Activated T-helper 2 cell treated with anti-CD3 and anti-CD28 coated beads, Interferon-gamma antibody, Interleukin-2, Interleukin-4, amounts not matched to agents 10 μg/mL and 5 μg/mL and 100 μg/mL, durations not matched to agents 14 hours and 24 hours and 36 hours (primary cell): Measurements from ENCODE around the gene ICAM4. TPM values are rescaled to one million over a fixed set of nuclear protein-coding genes. Genes with fewer than 3 reads are reported as not detected.
"Not testable (repeated sequence)": the region's sequence is repeated elsewhere in the genome, so short reads cannot be mapped to it uniquely, and the experiment has no call there.

Source experiments
- DNase-seq: peaks from one replicate; pipeline ENCODE4 v3.0.0; 2021; ENCODE audit warnings: low spot score
- H3K27ac Mint-ChIP-seq: one replicate; pipeline ENCODE4 v1.8.0; 2021; ENCODE audit warnings: mixed read lengths
- H3K27me3 Mint-ChIP-seq: one replicate; pipeline ENCODE4 v1.8.0; 2021; ENCODE audit warnings: low read depth, mixed read lengths
- H3K36me3 Mint-ChIP-seq: one replicate; pipeline ENCODE4 v1.8.0; 2021; ENCODE audit warnings: low read depth, mixed read lengths
- H3K4me1 Mint-ChIP-seq: one replicate; pipeline ENCODE4 v1.8.0; 2021; ENCODE audit warnings: low read depth, mixed read lengths
- H3K4me3 Mint-ChIP-seq: one replicate; pipeline ENCODE4 v1.8.0; 2021; ENCODE audit warnings: low read depth, mild to moderate bottlenecking, moderate library complexity, mixed read lengths
- H3K9me3 Mint-ChIP-seq: one replicate; pipeline ENCODE4 v1.8.0; 2021; ENCODE audit warnings: mixed read lengths
- intact Hi-C: fragments of 100-400 bp; cut with micrococcal nuclease; formaldehyde crosslinking; loops from one replicate; pipeline ENCODE4 v1.15.1; 2023
- total RNA-seq: library from RNA; stranded (reverse); gene quantifications from 2 replicates; pipeline ENCODE4 v1.2.3, GENCODE V29; 2022

The ICAM4 gene, protein sequence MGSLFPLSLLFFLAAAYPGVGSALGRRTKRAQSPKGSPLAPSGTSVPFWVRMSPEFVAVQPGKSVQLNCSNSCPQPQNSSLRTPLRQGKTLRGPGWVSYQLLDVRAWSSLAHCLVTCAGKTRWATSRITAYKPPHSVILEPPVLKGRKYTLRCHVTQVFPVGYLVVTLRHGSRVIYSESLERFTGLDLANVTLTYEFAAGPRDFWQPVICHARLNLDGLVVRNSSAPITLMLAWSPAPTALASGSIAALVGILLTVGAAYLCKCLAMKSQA
- total RNA-seq, result 1.4 and 1.6 TPM in 2 replicates

GRCh38 chr19:10286803-10287737, at the start of gene ICAM4:
TSS of gene ICAM4 (plus strand) at chr19:10286955. CDS start at chr19:10287013, 58 bp downstream.
- Mint-ChIP-seq H3K4me3 (peak within 1 kb of the TSS; percentile 56), H3K27ac (peak within 1 kb of the TSS; percentile 7), H3K9me3 (no peaks in the 10 kb centered on the region), H3K4me1 (peaks cover 59% of the 10 kb centered on the region), H3K27me3 (peaks cover 26% of the 10 kb centered on the region), H3K36me3 (peaks cover 39% of the 10 kb centered on the region)
- DNase-seq, result peak; percentile 56
- intact Hi-C loops, result loop anchor here (1.0 to 5.0 kb wide), 4 partner anchors 8 to 230 kb away; partner anchors contain the start of genes ICAM1, RAVER1 and S1PR5

GRCh38 chr19:10237702-10238101, 49.1 kb upstream of the ICAM4 start:
- Mint-ChIP-seq H3K27ac (no peak overlapping the region), H3K4me3 (no peak overlapping the region), H3K9me3 (no peaks in the 10 kb centered on the region), H3K4me1 (peaks cover 13% of the 10 kb centered on the region), H3K27me3 (no peaks in the 10 kb centered on the region), H3K36me3 (no peaks in the 10 kb centered on the region)
- intact Hi-C loops, result no loop called here
- no peak for DNase-seq

DNA sequence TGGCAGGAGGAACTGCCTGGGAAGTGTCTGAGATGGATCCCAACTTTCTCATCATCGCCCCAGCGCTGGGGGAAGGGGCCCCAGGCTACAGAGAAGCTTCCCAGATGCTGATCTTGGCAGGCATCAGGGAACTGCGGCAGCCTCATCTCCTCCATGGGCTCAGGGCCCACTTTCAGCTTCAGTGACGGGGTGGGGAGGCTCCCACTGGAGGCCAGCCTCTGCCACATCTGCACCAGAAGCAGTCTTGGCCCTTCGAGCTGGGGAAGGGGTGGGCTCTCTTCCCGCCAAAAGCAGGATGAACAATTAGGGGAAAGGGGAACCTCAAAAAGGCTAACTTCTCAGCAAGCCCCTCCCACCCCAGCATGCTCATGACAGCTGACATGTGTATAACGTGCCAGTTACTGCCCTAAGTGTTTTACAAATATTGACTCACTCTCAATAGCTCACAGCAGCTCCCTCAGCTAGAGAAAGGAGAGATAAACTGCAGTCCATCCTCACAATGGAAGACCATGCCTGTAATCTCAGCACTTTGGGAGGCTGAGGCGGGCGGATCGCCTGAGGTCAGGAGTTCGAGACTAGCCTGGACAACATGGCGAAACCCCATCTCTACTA, 48.5 kb upstream of the ICAM4 start:
- no peaks in the 10 kb centered on the region for H3K27me3 Mint-ChIP-seq
- H3K4me1 Mint-ChIP-seq, result peaks cover 13% of the 10 kb centered on the region
- no peak overlapping the region for H3K27ac Mint-ChIP-seq
- intact Hi-C loops, result no loop called here
- H3K4me3 Mint-ChIP-seq, result no peak overlapping the region
- DNase-seq, result no peak
- no peaks in the 10 kb centered on the region for H3K9me3 Mint-ChIP-seq
- H3K36me3 Mint-ChIP-seq, result no peaks in the 10 kb centered on the region

- H3K4me1 Mint-ChIP-seq, intact Hi-C loops, H3K4me3 Mint-ChIP-seq, H3K9me3 Mint-ChIP-seq, H3K27ac Mint-ChIP-seq, H3K27me3 Mint-ChIP-seq, DNase-seq, H3K36me3 Mint-ChIP-seq: not testable (repeated sequence)
Measured at GRCh38 chr19:10241826-10242449, 44.8 kb upstream of the ICAM4 start.

DNA sequence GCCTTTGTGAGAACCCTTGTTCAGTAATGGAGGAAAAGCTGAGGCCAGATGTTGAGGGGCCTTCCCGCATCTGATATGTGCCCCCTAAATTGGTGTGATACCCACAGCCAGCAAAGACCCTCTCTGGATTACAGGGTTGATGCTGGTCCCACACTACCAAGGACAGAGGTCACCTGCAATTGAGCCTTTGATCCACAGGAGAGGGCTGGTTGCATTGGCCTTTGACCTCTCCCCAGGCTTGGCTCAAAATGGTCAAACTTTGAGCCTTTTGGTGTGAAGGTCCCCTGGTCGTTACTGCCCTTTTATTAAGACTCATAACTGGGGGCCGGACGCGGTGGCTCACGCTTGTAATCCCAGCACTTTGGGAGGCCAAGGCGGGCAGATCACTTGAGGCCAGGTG, 43.1 kb upstream of the ICAM4 start:
- intact Hi-C loops, result no loop called here
- no peaks in the 10 kb centered on the region for H3K36me3 Mint-ChIP-seq
- H3K9me3 Mint-ChIP-seq, result no peaks in the 10 kb centered on the region
- H3K27me3 Mint-ChIP-seq, result no peaks in the 10 kb centered on the region
- no peaks in the 10 kb centered on the region for H3K4me1 Mint-ChIP-seq
- DNase-seq, result no peak
- H3K27ac Mint-ChIP-seq, result no peak overlapping the region
- H3K4me3 Mint-ChIP-seq, result no peak overlapping the region

- no peak for DNase-seq
- H3K4me3 Mint-ChIP-seq, result no peak overlapping the region
- no peaks in the 10 kb centered on the region for H3K9me3 Mint-ChIP-seq
- no peaks in the 10 kb centered on the region for H3K36me3 Mint-ChIP-seq
- H3K4me1 Mint-ChIP-seq, result no peaks in the 10 kb centered on the region
- H3K27me3 Mint-ChIP-seq, result no peaks in the 10 kb centered on the region
- intact Hi-C loops, result no loop called here
- H3K27ac Mint-ChIP-seq, result no peak overlapping the region
Measured at GRCh38 chr19:10245189-10245939, 41.4 kb upstream of the ICAM4 start.

DNA sequence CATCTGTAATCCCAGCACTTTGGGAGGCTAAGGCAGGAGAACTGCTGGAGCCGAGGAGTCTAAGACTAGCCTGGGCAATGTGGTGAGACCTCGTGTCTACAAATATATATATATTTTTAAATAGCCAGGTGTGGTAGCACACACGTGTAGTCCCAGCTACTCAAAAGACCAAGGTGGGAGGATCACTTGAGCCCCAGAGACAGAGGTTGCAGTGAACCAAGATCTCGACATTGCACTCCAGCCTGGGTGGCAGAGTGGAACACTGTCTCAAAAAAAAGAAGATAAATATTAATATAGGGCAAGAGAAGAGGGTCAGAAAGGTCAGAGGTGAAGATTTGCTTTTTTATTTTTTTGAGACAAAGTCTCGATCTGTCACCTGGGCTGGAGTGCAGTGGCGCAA, 40.2 kb upstream of the ICAM4 start:
- Mint-ChIP-seq H3K9me3 (no peaks in the 10 kb centered on the region), H3K36me3 (no peaks in the 10 kb centered on the region), H3K4me1 (peaks cover 2% of the 10 kb centered on the region), H3K27me3 (no peaks in the 10 kb centered on the region), H3K27ac (no peak overlapping the region), H3K4me3 (no peak overlapping the region)
- no peak for DNase-seq
- intact Hi-C loops, result no loop called here

DNA sequence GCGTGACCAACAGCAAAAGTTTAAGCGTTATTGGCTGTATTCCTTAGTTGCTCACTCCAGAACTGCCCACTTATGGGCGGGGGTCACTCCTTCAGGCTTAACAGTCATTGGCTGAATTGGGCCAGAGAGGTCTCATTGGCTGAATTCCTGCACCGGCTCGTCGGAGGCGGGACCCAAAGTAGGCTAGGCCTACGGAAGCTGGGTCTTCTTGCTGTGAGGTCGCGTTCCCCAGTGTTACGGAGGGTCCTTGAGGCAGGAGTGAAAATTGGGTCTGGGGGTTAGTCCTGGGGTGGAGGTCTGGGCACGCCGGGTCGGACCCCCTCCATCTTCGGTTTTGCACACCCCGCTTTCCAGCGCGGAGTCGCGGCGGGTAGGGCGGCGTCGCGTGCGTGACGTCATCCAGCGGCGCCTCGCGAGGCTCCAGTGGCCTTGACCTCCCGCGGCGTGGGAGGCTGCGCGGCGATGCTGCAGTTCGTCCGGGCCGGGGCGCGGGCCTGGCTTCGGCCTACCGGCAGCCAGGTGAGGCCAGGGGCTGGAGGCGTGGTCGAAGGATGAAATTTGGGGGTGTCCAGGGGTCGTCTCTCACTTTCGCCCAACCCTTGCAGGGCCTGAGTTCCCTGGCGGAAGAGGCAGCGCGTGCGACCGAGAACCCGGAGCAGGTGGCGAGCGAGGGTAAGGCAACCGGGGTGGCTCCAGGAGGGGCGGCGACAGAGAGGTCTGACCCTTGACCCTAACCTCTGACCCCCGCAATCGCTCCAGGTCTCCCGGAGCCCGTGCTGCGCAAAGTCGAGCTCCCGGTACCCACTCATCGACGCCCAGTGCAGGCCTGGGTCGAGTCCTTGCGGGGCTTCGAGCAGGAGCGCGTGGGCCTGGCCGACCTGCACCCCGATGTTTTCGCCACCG, 34.7 kb upstream of the ICAM4 start, which contains the start of gene MRPL4:
TSS of gene MRPL4 (plus strand) at position 423 of the 903 bp plus-strand sequence. CDS start at position 463, 40 bp downstream.
- Mint-ChIP-seq H3K9me3 (no peaks in the 10 kb centered on the region), H3K4me3 (peak within 1 kb of the TSS; percentile 95)
- intact Hi-C loops, result loop anchor here (1.0 to 5.0 kb wide), 2 partner anchors 145 to 321 kb away; partner anchors contain the start of gene PPAN

GRCh38 chr19:10252707-10253106, 34.0 kb upstream of the ICAM4 start:
- intact Hi-C loops, result loop anchor here (5.0 kb wide), 1 partner anchor 145 kb away; the partner anchor contains the start of gene PPAN
- H3K27ac Mint-ChIP-seq, result peak overlapping the region; percentile 94
- H3K27me3 Mint-ChIP-seq, result no peaks in the 10 kb centered on the region
- no peak for DNase-seq
- peak overlapping the region; percentile 95 for H3K4me3 Mint-ChIP-seq
- H3K36me3 Mint-ChIP-seq, result peaks cover 41% of the 10 kb centered on the region
- H3K9me3 Mint-ChIP-seq, result no peaks in the 10 kb centered on the region
- H3K4me1 Mint-ChIP-seq, result peaks cover 2% of the 10 kb centered on the region

More for the DNA sequence above, 34.7 kb upstream of the ICAM4 start, which contains the start of gene MRPL4:
- Mint-ChIP-seq H3K36me3 (peaks cover 34% of the 10 kb centered on the region), H3K4me1 (peaks cover 2% of the 10 kb centered on the region), H3K27me3 (no peaks in the 10 kb centered on the region), H3K27ac (peak within 1 kb of the TSS; percentile 94)
- peak; percentile 97 for DNase-seq

DNA sequence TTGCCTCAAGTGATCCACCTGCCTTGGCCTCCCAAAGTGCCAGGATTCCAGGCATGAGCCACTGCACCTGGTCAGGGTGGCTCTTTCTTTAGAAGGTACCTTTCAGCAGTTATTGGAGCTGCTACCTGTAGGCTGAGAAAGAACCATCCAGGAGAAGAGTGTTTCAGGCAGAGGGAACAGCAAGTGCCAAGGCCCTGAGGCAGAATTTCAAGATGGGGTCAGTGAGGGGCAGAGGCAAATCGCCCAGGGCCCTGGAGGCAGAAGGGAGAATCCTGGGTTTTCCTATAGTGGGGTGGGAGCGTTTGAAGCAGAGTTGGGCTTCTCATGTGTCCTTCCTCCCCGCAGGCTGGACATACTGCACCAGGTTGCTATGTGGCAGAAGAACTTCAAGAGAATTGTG, 32.5 kb upstream of the ICAM4 start:
- Mint-ChIP-seq H3K27ac (no peak overlapping the region), H3K27me3 (no peaks in the 10 kb centered on the region), H3K4me1 (peaks cover 4% of the 10 kb centered on the region), H3K9me3 (no peaks in the 10 kb centered on the region), H3K4me3 (peak overlapping the region; percentile 28), H3K36me3 (peaks cover 55% of the 10 kb centered on the region)
- intact Hi-C loops, result loop anchor here (5.0 kb wide), 1 partner anchor 147 kb away; the partner anchor contains the start of gene PPAN
- DNase-seq, result no peak

- intact Hi-C loops, result no loop called here
- DNase-seq, result no peak
- Mint-ChIP-seq H3K4me1 (peaks cover 12% of the 10 kb centered on the region), H3K4me3 (no peak overlapping the region), H3K36me3 (peaks cover 63% of the 10 kb centered on the region), H3K27me3 (no peaks in the 10 kb centered on the region), H3K9me3 (no peaks in the 10 kb centered on the region), H3K27ac (no peak overlapping the region)
Measured at GRCh38 chr19:10255358-10255757, 31.4 kb upstream of the ICAM4 start.
